Testis (tissue), 3 donors: ENCODE data around the gene EDNRB. TPM values are rescaled to one million over a fixed set of nuclear protein-coding genes. Genes with fewer than 3 reads are reported as not detected.

Source experiments
- DNase-seq: peaks from one replicate; pipeline ENCODE4 v3.0.0-alpha.2; 2019
- H3K27ac ChIP-seq, 2 donors: fragments of 200-600 bp; sonication (generic); one replicate each; pipeline ENCODE4 v1.5.1; 2019
- H3K27me3 ChIP-seq: fragments of 200-600 bp; sonication (generic); one replicate; pipeline ENCODE4 v1.5.1; 2019
- H3K36me3 ChIP-seq: fragments of 200-600 bp; sonication (generic); one replicate; pipeline ENCODE4 v1.5.1; 2017; ENCODE audit warnings: low read depth; ENCODE audit errors: missing control alignments
- H3K4me1 ChIP-seq: fragments of 200-600 bp; sonication (generic); one replicate; pipeline ENCODE4 v1.5.1; 2019
- H3K4me3 ChIP-seq, 2 donors: fragments of 200-600 bp; sonication (generic); one replicate each; pipeline ENCODE4 v1.5.1; 2017 to 2019
- H3K9me3 ChIP-seq: fragments of 200-600 bp; sonication (generic); one replicate; pipeline ENCODE4 v1.5.1; 2017
- CTCF ChIP-seq, 3 experiments: fragments of 450-650 bp in 2 of 3; fragments of 200-600 bp in 1 of 3; sonication (generic) in 1 of 3; IDR thresholded peaks; one replicate each; pipeline ENCODE4 v1.5.1; 2016 to 2019; ENCODE audit warnings: antibody characterized with exemption in 3 of 3, mild to moderate bottlenecking in 2 of 3, moderate library complexity in 1 of 3
- POLR2A ChIP-seq: fragments of 450-650 bp; IDR thresholded peaks from one replicate; pipeline ENCODE4 v1.6.1; 2017; ENCODE audit warnings: antibody characterized with exemption, mild to moderate bottlenecking, moderate library complexity
- WGBS, 2 donors: methylation state at CpG; one replicate each; pipeline ENCODE4 v1.1.5; 2018; 5-methylcytosine and 5-hydroxymethylcytosine counted together
- intact Hi-C: fragments of 100-400 bp; cut with DNase I; formaldehyde crosslinking; loops from one replicate; pipeline ENCODE4 v1.15.1; 2023; ENCODE audit warnings: low total_unique reads
- polyA plus RNA-seq: library from polyadenylated mRNA; stranded (reverse); fragments of 350-450 nt; fragmentation: Illumina TruSeq; extraction: RNeasy Lipid Tissue Mini Kit (QIAGEN cat#74804); gene quantifications from one replicate; pipeline ENCODE4 v1.2.3, GENCODE V29; 2014; ENCODE audit warnings: low read depth, low replicate concordance; ENCODE audit not compliant: insufficient read depth
- total RNA-seq, 2 donors: library from RNA; depleted of rRNA; stranded (reverse); fragments of >200 nt; gene quantifications; one replicate each; pipeline ENCODE4 v1.2.3, GENCODE V29; 2016

The EDNRB gene
- total and polyA plus RNA-seq, 3 donors from 2014 or later, result 3.5 to 5.9 (median 4.6) TPM

GRCh38 chr13:77911751-77912150 lies 6.9 kb downstream of the EDNRB start:
- no peak overlapping the region for H3K4me3 ChIP-seq
- H3K36me3 ChIP-seq, result no peaks in the 10 kb centered on the region
- H3K27me3 ChIP-seq, result no peaks in the 10 kb centered on the region
- TF ChIP-seq POLR2A (no peak), CTCF (IDR thresholded peaks at IDR 0.05) (no peak)
- no peaks in the 10 kb centered on the region for H3K4me1 ChIP-seq
- intact Hi-C loops, result no loop called here
- H3K27ac ChIP-seq, result no peak overlapping the region
- H3K9me3 ChIP-seq, result no peaks in the 10 kb centered on the region
- no peak for DNase-seq
- WGBS, 2 donors, result 70 to 73% methylated on average over 1 of the region's 1 CpG

DNA sequence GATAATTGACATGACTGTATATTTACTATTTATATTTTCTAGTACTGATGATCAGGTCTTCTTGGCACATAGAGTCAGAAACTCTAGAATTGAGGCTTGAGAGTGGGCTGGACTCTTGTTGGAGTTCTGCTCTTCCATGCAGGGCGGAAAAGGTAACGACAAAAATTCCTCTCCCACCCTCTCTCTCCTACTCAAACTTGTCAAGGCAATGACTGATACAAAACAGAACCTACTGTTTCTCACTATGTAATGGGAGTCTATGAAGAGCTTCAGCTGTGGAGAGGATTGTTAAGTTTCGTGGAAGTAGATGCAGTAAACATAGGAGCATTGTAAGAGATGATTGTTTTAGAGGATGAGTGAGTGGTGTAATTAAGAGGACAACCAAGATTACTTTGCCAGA lies 8.8 kb downstream of the EDNRB start:
- Histone ChIP-seq H3K4me1 (no peaks in the 10 kb centered on the region), H3K4me3 (no peak overlapping the region), H3K36me3 (no peaks in the 10 kb centered on the region), H3K9me3 (no peaks in the 10 kb centered on the region), H3K27me3 (no peaks in the 10 kb centered on the region), H3K27ac (no peak overlapping the region)
- intact Hi-C loops, result no loop called here
- 84 to 93% methylated on average over 3 of the region's 3 CpGs for WGBS, 2 donors
- no peak for TF ChIP-seq POLR2A
- no peak for TF ChIP-seq CTCF (IDR thresholded peaks at IDR 0.05)
- DNase-seq, result no peak

GRCh38 chr13:77908531-77908930 lies 10.1 kb downstream of the EDNRB start:
- Histone ChIP-seq H3K4me3 (no peak overlapping the region), H3K27ac (no peak overlapping the region), H3K9me3 (no peaks in the 10 kb centered on the region), H3K27me3 (no peaks in the 10 kb centered on the region), H3K4me1 (no peaks in the 10 kb centered on the region), H3K36me3 (no peaks in the 10 kb centered on the region)
- DNase-seq, result no peak
- WGBS, 2 donors, result 91 to 92% methylated on average over 2 of the region's 2 CpGs
- intact Hi-C loops, result no loop called here
- TF ChIP-seq POLR2A (no peak), CTCF (IDR thresholded peaks at IDR 0.05) (no peak)

DNA sequence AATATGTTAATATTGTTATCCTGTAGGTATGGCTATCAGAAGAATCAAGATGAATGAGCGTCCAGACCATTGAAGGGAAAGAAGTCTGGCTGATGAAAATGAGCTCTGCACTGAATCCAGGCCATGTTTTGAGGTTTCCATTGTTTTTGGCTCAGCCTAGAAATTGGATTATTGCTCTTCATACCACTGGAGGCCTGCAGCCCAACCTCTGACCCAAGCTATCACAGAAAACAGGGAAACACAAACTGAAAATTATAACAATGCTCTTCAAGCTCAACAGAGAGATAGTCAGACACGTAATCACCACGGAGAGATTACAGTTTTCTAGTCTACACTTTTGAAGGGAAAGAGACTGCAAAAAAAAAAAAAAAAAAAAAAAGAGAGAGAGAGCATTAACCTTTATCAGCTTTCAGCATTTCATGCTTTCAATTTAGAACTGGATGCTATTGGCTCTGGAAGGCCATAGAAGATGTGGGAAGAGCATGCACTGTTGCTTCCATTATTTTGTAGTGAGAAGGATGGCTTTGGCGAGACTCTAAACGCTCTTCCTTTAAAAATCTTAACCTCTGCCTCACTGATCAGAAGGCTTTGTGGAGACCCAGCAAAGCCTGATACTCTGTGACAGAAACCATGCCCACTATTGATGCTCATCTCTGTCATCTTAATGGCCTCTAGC lies 10.8 kb downstream of the EDNRB start:
- 50 to 58% methylated on average over 5 of the region's 5 CpGs for WGBS, 2 donors
- no peaks in the 10 kb centered on the region for H3K9me3 ChIP-seq
- DNase-seq, result no peak
- TF ChIP-seq POLR2A, result no peak
- TF ChIP-seq CTCF (IDR thresholded peaks at IDR 0.05), result no peak
- H3K27ac ChIP-seq, result no peak overlapping the region
- intact Hi-C loops, result no loop called here
- H3K4me1 ChIP-seq, result no peaks in the 10 kb centered on the region
- no peaks in the 10 kb centered on the region for H3K27me3 ChIP-seq
- no peak overlapping the region for H3K4me3 ChIP-seq
- H3K36me3 ChIP-seq, result no peaks in the 10 kb centered on the region

- Histone ChIP-seq H3K4me1 (no peaks in the 10 kb centered on the region), H3K9me3 (no peaks in the 10 kb centered on the region), H3K4me3 (no peak overlapping the region), H3K27me3 (no peaks in the 10 kb centered on the region), H3K27ac (no peak overlapping the region), H3K36me3 (no peaks in the 10 kb centered on the region)
- TF ChIP-seq POLR2A, result no peak
- TF ChIP-seq CTCF (IDR thresholded peaks at IDR 0.05), result no peak
- no peak for DNase-seq
- 90 to 96% methylated on average over 4 of the region's 4 CpGs for WGBS, 2 donors
- intact Hi-C loops, result no loop called here
These were observed 14.6 kb downstream of the EDNRB start for GRCh38 chr13:77904031-77904430.
